ENCODE data around the gene ZBTB25.

GRCh38 chr14:64463195-64463594, 40.4 kb downstream of the ZBTB25 start:
- TF ChIP-seq CTCF (IDR thresholded peaks at IDR 0.05) = no peak
- TF ChIP-seq POLR2A (IDR thresholded peaks at IDR 0.05) = no peak
